H9 (cell line): ENCODE data around the gene CDKAL1. TPM values are rescaled to one million over a fixed set of nuclear protein-coding genes. Genes with fewer than 3 reads are reported as not detected.

ENCODE experiments used
- DNase-seq: peaks from one replicate; pipeline ENCODE4 v3.0.0-alpha.2; 2017
- H2AFZ ChIP-seq: one replicate; pipeline ENCODE4 v1.6.1; 2013; ENCODE audit warnings: mild to moderate bottlenecking, low read length, control low read depth, moderate library complexity
- H2AK5ac ChIP-seq: 2 replicates; pipeline ENCODE4 v1.6.1; 2013; ENCODE audit warnings: low read length, control low read depth, mixed read lengths; ENCODE audit not compliant: insufficient read length
- H2BK120ac ChIP-seq: one replicate; pipeline ENCODE4 v1.6.1; 2013; ENCODE audit warnings: low read depth, mild to moderate bottlenecking, low read length, control low read depth, inconsistent platforms; ENCODE audit not compliant: poor library complexity, severe bottlenecking
- H2BK12ac ChIP-seq: 2 replicates; pipeline ENCODE4 v1.6.1; 2013; ENCODE audit warnings: low read length, control low read depth, mixed read lengths, low read depth; ENCODE audit not compliant: insufficient read length
- H2BK15ac ChIP-seq: 2 replicates; pipeline ENCODE4 v1.6.1; 2013; ENCODE audit warnings: low read depth, low read length, control low read depth
- H2BK20ac ChIP-seq: one replicate; pipeline ENCODE4 v1.6.1; 2013; ENCODE audit warnings: low read depth, mild to moderate bottlenecking, low read length, control low read depth, inconsistent platforms; ENCODE audit not compliant: poor library complexity, severe bottlenecking
- H2BK5ac ChIP-seq: 2 replicates; pipeline ENCODE4 v1.6.1; 2013; ENCODE audit warnings: low read length, control low read depth, mixed read lengths; ENCODE audit not compliant: insufficient read length
- H3K14ac ChIP-seq: 2 replicates; pipeline ENCODE4 v1.6.1; 2013; ENCODE audit warnings: low read length, control low read depth; ENCODE audit not compliant: insufficient read depth
- H3K18ac ChIP-seq: 2 replicates; pipeline ENCODE4 v1.6.1; 2013; ENCODE audit warnings: low read depth, mild to moderate bottlenecking, mixed read lengths, low read length, control low read depth; ENCODE audit not compliant: insufficient read length
- H3K23ac ChIP-seq: 2 replicates; pipeline ENCODE4 v1.6.1; 2013; ENCODE audit warnings: low read length, control low read depth, mixed read lengths, low read depth; ENCODE audit not compliant: insufficient read length
- H3K23me2 ChIP-seq: 2 replicates; pipeline ENCODE4 v1.6.1; 2013; ENCODE audit warnings: low read depth, mild to moderate bottlenecking, mixed read lengths, low read length, control low read depth; ENCODE audit not compliant: insufficient read length, poor library complexity, severe bottlenecking
- H3K27ac ChIP-seq: 2 replicates; pipeline ENCODE4 v1.5.1; 2013; ENCODE audit warnings: low read length, control low read depth, mixed read lengths, low read depth; ENCODE audit not compliant: insufficient read length
- H3K27me3 ChIP-seq: 2 replicates; pipeline ENCODE4 v1.6.1; 2013; ENCODE audit warnings: low read length, control low read depth, inconsistent platforms; ENCODE audit not compliant: insufficient read depth
- H3K4ac ChIP-seq: 2 replicates; pipeline ENCODE4 v1.6.1; 2013; ENCODE audit warnings: low read depth, mild to moderate bottlenecking, control low read depth, inconsistent platforms, low read length, moderate library complexity
- H3K4me1 ChIP-seq: 2 replicates; pipeline ENCODE4 v1.6.1; 2013; ENCODE audit warnings: low read length, control low read depth, inconsistent platforms; ENCODE audit not compliant: insufficient read depth
- H3K4me2 ChIP-seq: 2 replicates; pipeline ENCODE4 v1.6.1; 2013; ENCODE audit warnings: low read length, control low read depth, mixed read lengths; ENCODE audit not compliant: insufficient read length, insufficient read depth
- H3K56ac ChIP-seq: 2 replicates; pipeline ENCODE4 v1.6.1; 2013; ENCODE audit warnings: low read depth, mild to moderate bottlenecking, mixed read lengths, low read length, control low read depth; ENCODE audit not compliant: insufficient read length
- H3K79me1 ChIP-seq: 2 replicates; pipeline ENCODE4 v1.6.1; 2013; ENCODE audit warnings: low read depth, mild to moderate bottlenecking, moderate library complexity, low read length, control low read depth, inconsistent platforms; ENCODE audit not compliant: insufficient read depth, poor library complexity, severe bottlenecking
- H3K79me2 ChIP-seq: 2 replicates; pipeline ENCODE4 v1.6.1; 2013; ENCODE audit warnings: low read length, control low read depth, inconsistent platforms; ENCODE audit not compliant: insufficient read depth
- H3K9ac ChIP-seq: 2 replicates; pipeline ENCODE4 v1.6.1; 2013; ENCODE audit warnings: low read length, control low read depth, mixed read lengths; ENCODE audit not compliant: insufficient read length; ENCODE audit errors: extremely low read depth
- H3K9me3 ChIP-seq: one replicate; pipeline ENCODE4 v1.6.1; 2013; ENCODE audit warnings: low read depth, low read length, inconsistent platforms; ENCODE audit not compliant: control insufficient read depth
- H3T11ph ChIP-seq: one replicate; pipeline ENCODE4 v1.6.1; 2013; ENCODE audit warnings: mild to moderate bottlenecking, low read length, control low read depth, inconsistent platforms
- H4K20me1 ChIP-seq: one replicate; pipeline ENCODE4 v1.6.1; 2013; ENCODE audit not compliant: control insufficient read depth, insufficient read length, insufficient read depth
- H4K5ac ChIP-seq: 2 replicates; pipeline ENCODE4 v1.6.1; 2013; ENCODE audit warnings: low read depth, mild to moderate bottlenecking, mixed read lengths, low read length, control low read depth; ENCODE audit not compliant: insufficient read length
- H4K8ac ChIP-seq: replicated peaks from 2 replicates; pipeline ENCODE4 v1.6.1; 2013; ENCODE audit warnings: low read length, control low read depth, mixed read lengths, low read depth; ENCODE audit not compliant: insufficient read length
- H4K91ac ChIP-seq: 2 replicates; pipeline ENCODE4 v1.6.1; 2013; ENCODE audit warnings: low read depth, mild to moderate bottlenecking, moderate library complexity, mixed read lengths, low read length, control low read depth; ENCODE audit not compliant: insufficient read length
- H3K27ac Mint-ChIP-seq, 3 experiments: 2 replicates in 2 of 3; 3 replicates in 1 of 3; pipeline ENCODE4 v1.8.0; 2020 to 2021; ENCODE audit warnings: mixed read lengths in 3 of 3, mild to moderate bottlenecking in 1 of 3, moderate library complexity in 1 of 3
- H3K27me3 Mint-ChIP-seq: 2 replicates; pipeline ENCODE4 v1.8.0; 2021; ENCODE audit warnings: low read depth, mild to moderate bottlenecking, moderate library complexity, mixed read lengths
- H3K36me3 Mint-ChIP-seq, 3 experiments: 2 replicates in 2 of 3; 3 replicates in 1 of 3; pipeline ENCODE4 v1.8.0; 2020 to 2021; ENCODE audit warnings: low read depth in 3 of 3, mixed read lengths in 3 of 3; ENCODE audit not compliant: insufficient read depth in 1 of 3
- H3K4me1 Mint-ChIP-seq, 2 experiments: 2 replicates each; pipeline ENCODE4 v1.8.0; 2020; ENCODE audit warnings: mixed read lengths in 2 of 2
- H3K4me3 Mint-ChIP-seq, 2 experiments: 2 replicates in 1 of 2; 3 replicates in 1 of 2; pipeline ENCODE4 v1.8.0; 2020 to 2021; ENCODE audit warnings: mild to moderate bottlenecking in 2 of 2, mixed read lengths in 2 of 2, moderate library complexity in 1 of 2
- H3K9me3 Mint-ChIP-seq, 2 experiments: 2 replicates in 1 of 2; 3 replicates in 1 of 2; pipeline ENCODE4 v1.8.0; 2020; ENCODE audit warnings: mild to moderate bottlenecking in 2 of 2, mixed read lengths in 2 of 2, moderate library complexity in 1 of 2
- CTCF ChIP-seq: fragments of 200-600 bp; sonication (generic); conservative IDR thresholded peaks from 3 replicates; pipeline ENCODE4 v1.8.0; 2021; ENCODE audit warnings: antibody characterized with exemption, mild to moderate bottlenecking
- WGBS: extraction: QIAGEN DNeasy Blood & Tissue Kit; methylation state at CpG from one replicate; pipeline ENCODE4 v1.1.7; 2013; ENCODE audit warnings: missing lambda C conversion rate, low lambda C conversion rate, mixed read lengths; ENCODE audit not compliant: insufficient read length; ENCODE audit errors: extremely low coverage; 5-methylcytosine and 5-hydroxymethylcytosine counted together
- total RNA-seq: library from RNA; stranded (reverse); gene quantifications from 2 replicates; pipeline ENCODE4 v1.2.1, GENCODE V29; 2021

CDKAL1 gene
- total RNA-seq, 1 experiment from 2014 or later: 23.0 TPM

GRCh38 chr6:20572288-20572687, 38.0 kb downstream of the CDKAL1 start:
- Histone ChIP-seq H4K8ac (no peak overlapping the region), H2BK20ac (no peak overlapping the region), H2BK5ac (no peak overlapping the region), H3K4me2 (no peak overlapping the region), H3K23ac (no peak overlapping the region), H3K27me3 (no peaks in the 10 kb centered on the region), H3K27ac (no peak overlapping the region), H3K4ac (no peak overlapping the region), H3K56ac (no peak overlapping the region), H4K20me1 (no peaks in the 10 kb centered on the region), H3K9me3 (no peaks in the 10 kb centered on the region), H2BK120ac (no peak overlapping the region), H3T11ph (no peak overlapping the region), H3K14ac (no peak overlapping the region), H3K4me1 (peaks cover 2% of the 10 kb centered on the region; the same call in 1 of the 2 replicates), H3K18ac (no peak overlapping the region), H2BK12ac (no peak overlapping the region), H3K79me1 (no peaks in the 10 kb centered on the region), H3K23me2 (no peaks in the 10 kb centered on the region), H4K5ac (no peak overlapping the region), H2AFZ (no peak overlapping the region), H2AK5ac (no peak overlapping the region), H3K79me2 (no peaks in the 10 kb centered on the region), H2BK15ac (no peak overlapping the region), H3K9ac (no peak overlapping the region), H4K91ac (no peak overlapping the region)
- Mint-ChIP-seq H3K9me3 (no peaks in the 10 kb centered on the region; a peak in 1 of 5 replicates), H3K36me3 (peaks cover under 1 to 6% (median 1%) of the 10 kb centered on the region in 3 experiments; a peak in 3 of 7 replicates), H3K27me3 (no peaks in the 10 kb centered on the region), H3K4me3 (no peak overlapping the region), H3K27ac (peak overlapping the region in 1 of 3 experiments; percentile 49; a peak in 1 of 7 replicates), H3K4me1 (peaks cover 15 to 24% of the 10 kb centered on the region in 2 experiments)
- DNase-seq: no peak
- TF ChIP-seq CTCF: no peak
- no CpG with 5 or more reads among the region's 2 CpGs for WGBS
